SH-SY5Y (cell line): ENCODE measurements around the gene DDX53.

ENCODE experiments used
- GATA2 ChIP-seq: IDR thresholded peaks from 2 replicates; pipeline ENCODE4 v1.6.1; 2011; ENCODE audit warnings: mild to moderate bottlenecking, low read depth, low read length
- GATA3 ChIP-seq: IDR thresholded peaks from 2 replicates; pipeline ENCODE4 v1.6.1; 2011; ENCODE audit warnings: low read depth, mild to moderate bottlenecking, low read length, moderate library complexity

GRCh38 chrX:23052324-23052723, 52.6 kb downstream of the DDX53 start:
- TF ChIP-seq GATA2: no peak
- no peak for TF ChIP-seq GATA3
